Measurements from ENCODE around the gene ZNF580.

GRCh38 chr19:55692681-55693081, 51.9 kb downstream of the ZNF580 start:
- TF ChIP-seq CTCF (IDR thresholded peaks at IDR 0.05) (no peak), POLR2A (IDR thresholded peaks at IDR 0.05) (no peak)
